Neutrophil (primary cell): ENCODE data around the gene TCF12.

Experiments
- H3K27ac ChIP-seq: fragments of 200-600 bp; sonication (generic); 2 replicates; pipeline ENCODE4 v1.5.1; 2016; ENCODE audit warnings: mild to moderate bottlenecking, moderate library complexity
- H3K27me3 ChIP-seq: fragments of 200-600 bp; sonication (generic); 2 replicates; pipeline ENCODE4 v1.6.0; 2016; ENCODE audit warnings: mild to moderate bottlenecking
- H3K36me3 ChIP-seq: fragments of 200-600 bp; sonication (generic); 2 replicates; pipeline ENCODE4 v1.5.1; 2017
- H3K4me1 ChIP-seq, 2 experiments: fragments of 200-600 bp in 1 of 2; sonication (generic) in 1 of 2; 1 replicate in 1 of 2; 2 replicates in 1 of 2; pipeline versions ENCODE4 v1.5.1 to v1.6.1; 2013 to 2016; ENCODE audit warnings: low read depth in 1 of 2, low read length in 1 of 2, mild to moderate bottlenecking in 1 of 2, moderate library complexity in 1 of 2; ENCODE audit not compliant: control insufficient read depth in 1 of 2, insufficient read depth in 1 of 2
- H3K4me3 ChIP-seq, 2 experiments: fragments of 200-600 bp in 1 of 2; sonication (generic) in 1 of 2; 1 replicate in 1 of 2; 2 replicates in 1 of 2; pipeline ENCODE4 v1.5.1; 2013 to 2016; ENCODE audit warnings: low read depth in 1 of 2, low read length in 1 of 2, mild to moderate bottlenecking in 1 of 2, moderate library complexity in 1 of 2
- H3K9me3 ChIP-seq: fragments of 200-600 bp; sonication (generic); 2 replicates; pipeline ENCODE4 v1.5.1; 2016
- TF ChIP-seq, protein P1 (sequence below): fragments of 200-600 bp; sonication (generic); IDR thresholded peaks from 2 replicates; pipeline ENCODE4 v1.5.1; 2016; ENCODE audit warnings: antibody characterized with exemption

TCF12 gene

DNA sequence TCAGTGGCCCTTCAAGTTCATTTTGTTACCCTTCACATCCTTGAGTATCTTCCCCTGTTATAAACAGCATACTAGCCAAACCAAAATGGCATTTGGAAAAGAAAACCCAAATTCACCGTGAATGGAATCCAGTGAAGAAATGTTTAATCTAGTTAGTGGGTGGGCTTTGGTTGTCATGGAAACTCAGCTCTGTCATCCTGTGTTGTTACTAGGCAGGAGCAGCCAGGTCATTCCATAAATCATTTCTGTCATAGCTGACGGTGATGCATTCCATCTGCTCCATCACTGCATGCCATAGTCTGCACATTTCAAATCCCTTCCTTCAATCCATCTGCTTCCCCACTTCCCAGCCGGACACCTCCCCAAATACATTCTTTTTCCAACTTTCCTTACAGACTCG is 317.4 kb downstream of the TCF12 start:
- Histone ChIP-seq H3K4me3 (no peak overlapping the region), H3K27ac (no peak overlapping the region), H3K4me1 (no peaks in the 10 kb centered on the region), H3K27me3 (no peaks in the 10 kb centered on the region), H3K9me3 (no peaks in the 10 kb centered on the region), H3K36me3 (peaks cover 32% of the 10 kb centered on the region)
- TF ChIP-seq, protein P1, sequence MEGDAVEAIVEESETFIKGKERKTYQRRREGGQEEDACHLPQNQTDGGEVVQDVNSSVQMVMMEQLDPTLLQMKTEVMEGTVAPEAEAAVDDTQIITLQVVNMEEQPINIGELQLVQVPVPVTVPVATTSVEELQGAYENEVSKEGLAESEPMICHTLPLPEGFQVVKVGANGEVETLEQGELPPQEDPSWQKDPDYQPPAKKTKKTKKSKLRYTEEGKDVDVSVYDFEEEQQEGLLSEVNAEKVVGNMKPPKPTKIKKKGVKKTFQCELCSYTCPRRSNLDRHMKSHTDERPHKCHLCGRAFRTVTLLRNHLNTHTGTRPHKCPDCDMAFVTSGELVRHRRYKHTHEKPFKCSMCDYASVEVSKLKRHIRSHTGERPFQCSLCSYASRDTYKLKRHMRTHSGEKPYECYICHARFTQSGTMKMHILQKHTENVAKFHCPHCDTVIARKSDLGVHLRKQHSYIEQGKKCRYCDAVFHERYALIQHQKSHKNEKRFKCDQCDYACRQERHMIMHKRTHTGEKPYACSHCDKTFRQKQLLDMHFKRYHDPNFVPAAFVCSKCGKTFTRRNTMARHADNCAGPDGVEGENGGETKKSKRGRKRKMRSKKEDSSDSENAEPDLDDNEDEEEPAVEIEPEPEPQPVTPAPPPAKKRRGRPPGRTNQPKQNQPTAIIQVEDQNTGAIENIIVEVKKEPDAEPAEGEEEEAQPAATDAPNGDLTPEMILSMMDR = no peak

DNA sequence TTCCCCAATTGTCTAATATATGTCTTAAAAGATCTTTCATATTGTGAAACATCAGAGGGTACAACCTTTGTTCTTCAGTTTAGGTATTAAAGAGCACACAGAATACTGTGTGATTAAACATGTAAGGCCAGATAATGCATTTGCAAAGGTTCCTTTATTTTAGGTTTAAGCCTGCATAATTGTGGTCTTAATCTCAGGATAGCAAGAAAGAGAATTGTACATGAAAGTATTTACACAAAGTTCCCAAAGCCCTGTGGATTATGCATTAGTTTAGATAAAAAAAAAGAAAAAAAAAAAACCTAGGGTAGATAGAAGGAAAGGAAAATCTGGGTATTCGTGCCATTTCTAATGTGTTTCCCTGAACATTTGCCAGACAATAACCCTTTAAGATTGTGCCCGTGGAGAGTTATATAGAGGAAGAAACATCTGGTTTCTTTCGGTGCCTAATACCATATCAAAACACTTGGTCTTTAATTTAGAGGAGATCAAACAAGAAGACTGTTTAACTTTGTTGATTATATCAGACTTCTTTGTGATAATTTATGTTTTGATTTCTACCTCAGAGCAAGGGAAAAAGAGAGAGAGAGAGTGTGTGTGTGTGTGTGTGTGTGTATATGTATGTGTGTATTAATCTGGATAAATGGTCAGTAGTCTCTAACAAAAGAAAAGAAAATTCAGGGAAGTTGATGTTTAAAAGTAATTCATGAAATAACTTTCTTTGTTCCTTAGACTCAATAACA is 318.3 kb downstream of the TCF12 start:
- peaks cover 32% of the 10 kb centered on the region for H3K36me3 ChIP-seq

GRCh38 chr15:57237301-57237642 is 318.8 kb downstream of the TCF12 start:
- TF ChIP-seq, protein P1 = no peak
- H3K27me3 ChIP-seq = no peaks in the 10 kb centered on the region
- H3K4me1 ChIP-seq = no peaks in the 10 kb centered on the region
- peaks cover 32% of the 10 kb centered on the region for H3K36me3 ChIP-seq
- H3K27ac ChIP-seq = no peak overlapping the region
- no peak overlapping the region for H3K4me3 ChIP-seq
- no peaks in the 10 kb centered on the region for H3K9me3 ChIP-seq

More for the DNA sequence above, 318.3 kb downstream of the TCF12 start:
- no peaks in the 10 kb centered on the region for H3K9me3 ChIP-seq
- TF ChIP-seq, protein P1 = no peak
- no peaks in the 10 kb centered on the region for H3K27me3 ChIP-seq
- no peaks in the 10 kb centered on the region for H3K4me1 ChIP-seq
- no peak overlapping the region for H3K27ac ChIP-seq
- no peak overlapping the region for H3K4me3 ChIP-seq

GRCh38 chr15:57237676-57238075 is 319.2 kb downstream of the TCF12 start:
- TF ChIP-seq, protein P1 = no peak
- no peak overlapping the region for H3K27ac ChIP-seq
- no peaks in the 10 kb centered on the region for H3K9me3 ChIP-seq
- H3K27me3 ChIP-seq = no peaks in the 10 kb centered on the region
- no peak overlapping the region for H3K4me3 ChIP-seq
- peaks cover 32% of the 10 kb centered on the region for H3K36me3 ChIP-seq
- H3K4me1 ChIP-seq = no peaks in the 10 kb centered on the region

- no peaks in the 10 kb centered on the region for H3K27me3 ChIP-seq
- H3K9me3 ChIP-seq = no peaks in the 10 kb centered on the region
- no peak overlapping the region for H3K27ac ChIP-seq
- H3K36me3 ChIP-seq = peaks cover 11% of the 10 kb centered on the region
- peaks cover 6 to 10% of the 10 kb centered on the region in 2 experiments for H3K4me1 ChIP-seq
- TF ChIP-seq, protein P1 = no peak
- H3K4me3 ChIP-seq = no peak overlapping the region
These were observed 326.7 kb downstream of the TCF12 start for GRCh38 chr15:57245130-57245529.
